ENCODE results near the gene PTPRCAP.

DNA sequence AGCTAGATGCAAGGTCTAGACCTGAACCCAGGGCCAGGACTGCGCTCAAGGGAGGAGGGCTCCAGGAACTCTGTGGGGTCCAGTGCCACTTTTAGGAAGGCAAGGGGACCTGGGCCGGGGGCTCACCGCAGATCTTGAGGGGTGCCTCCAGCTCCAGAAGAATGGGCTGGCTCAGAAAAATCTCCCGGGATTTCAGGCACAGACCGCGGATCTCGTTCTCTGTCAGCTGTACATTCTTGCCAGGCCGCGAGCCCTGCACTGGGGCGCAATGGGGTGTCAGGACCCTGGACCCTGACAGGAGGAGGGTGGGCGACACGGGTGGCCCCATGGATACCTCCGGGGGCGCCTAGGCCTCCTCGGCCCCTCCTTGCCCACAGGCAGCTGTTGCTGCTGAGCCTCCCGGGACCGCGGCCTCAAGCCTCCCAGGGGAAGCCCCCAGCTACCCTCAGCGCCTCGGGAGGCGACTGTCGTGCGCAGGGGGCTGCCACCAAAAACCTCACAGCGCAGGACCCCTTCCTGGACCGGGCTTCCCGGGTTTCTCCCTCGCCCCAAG is 36.5 kb downstream of the PTPRCAP start:
- no peak for TF ChIP-seq EZH2 (IDR thresholded peaks at IDR 0.05; ENCODE audit: low read length, unreplicated experiment)
- TF ChIP-seq EZH2phosphoT487 (IDR thresholded peaks at IDR 0.05; ENCODE audit: borderline replicate concordance, low read length), result no peak
- TF ChIP-seq, protein P1, sequence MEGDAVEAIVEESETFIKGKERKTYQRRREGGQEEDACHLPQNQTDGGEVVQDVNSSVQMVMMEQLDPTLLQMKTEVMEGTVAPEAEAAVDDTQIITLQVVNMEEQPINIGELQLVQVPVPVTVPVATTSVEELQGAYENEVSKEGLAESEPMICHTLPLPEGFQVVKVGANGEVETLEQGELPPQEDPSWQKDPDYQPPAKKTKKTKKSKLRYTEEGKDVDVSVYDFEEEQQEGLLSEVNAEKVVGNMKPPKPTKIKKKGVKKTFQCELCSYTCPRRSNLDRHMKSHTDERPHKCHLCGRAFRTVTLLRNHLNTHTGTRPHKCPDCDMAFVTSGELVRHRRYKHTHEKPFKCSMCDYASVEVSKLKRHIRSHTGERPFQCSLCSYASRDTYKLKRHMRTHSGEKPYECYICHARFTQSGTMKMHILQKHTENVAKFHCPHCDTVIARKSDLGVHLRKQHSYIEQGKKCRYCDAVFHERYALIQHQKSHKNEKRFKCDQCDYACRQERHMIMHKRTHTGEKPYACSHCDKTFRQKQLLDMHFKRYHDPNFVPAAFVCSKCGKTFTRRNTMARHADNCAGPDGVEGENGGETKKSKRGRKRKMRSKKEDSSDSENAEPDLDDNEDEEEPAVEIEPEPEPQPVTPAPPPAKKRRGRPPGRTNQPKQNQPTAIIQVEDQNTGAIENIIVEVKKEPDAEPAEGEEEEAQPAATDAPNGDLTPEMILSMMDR (conservative IDR thresholded peaks at IDR 0.05; ENCODE audit: low read depth, low read length), result no peak
